Subcutaneous abdominal adipose tissue (tissue), 5 donors: ENCODE measurements around the gene NFKBIB.
"Not testable (repeated sequence)": the region's sequence is repeated elsewhere in the genome, so short reads cannot be mapped to it uniquely, and the experiment has no call there.

Experiments used
- H3K27ac ChIP-seq: one replicate; pipeline ENCODE4 v1.7.0; 2013; ENCODE audit warnings: low read depth, mild to moderate bottlenecking, inconsistent platforms, low read length, moderate library complexity
- H3K27me3 ChIP-seq, 5 donors: one replicate each; pipeline ENCODE4 v1.7.0; 2013; ENCODE audit warnings: low read length in 5 of 5, inconsistent platforms in 1 of 5; ENCODE audit not compliant: control insufficient read depth in 5 of 5, insufficient read depth in 4 of 5
- H3K36me3 ChIP-seq, 5 donors: one replicate each; pipeline ENCODE4 v1.7.0; 2013; ENCODE audit warnings: low read length in 5 of 5; ENCODE audit not compliant: control insufficient read depth in 5 of 5, insufficient read depth in 5 of 5
- H3K4me1 ChIP-seq, 5 donors: one replicate each; pipeline ENCODE4 v1.7.0; 2013; ENCODE audit warnings: low read length in 5 of 5, mild to moderate bottlenecking in 3 of 5, moderate library complexity in 1 of 5; ENCODE audit not compliant: control insufficient read depth in 5 of 5, insufficient read depth in 5 of 5
- H3K4me3 ChIP-seq, 5 donors: one replicate each; pipeline ENCODE4 v1.7.0; 2013; ENCODE audit warnings: low read length in 5 of 5, low read depth in 1 of 5
- H3K9ac ChIP-seq, 5 donors: one replicate each; pipeline ENCODE4 v1.7.0; 2013; ENCODE audit warnings: low read length in 5 of 5, mild to moderate bottlenecking in 4 of 5, moderate library complexity in 3 of 5
- H3K9me3 ChIP-seq, 5 donors: one replicate each; pipeline ENCODE4 v1.7.0; 2013; ENCODE audit warnings: low read length in 5 of 5; ENCODE audit not compliant: control insufficient read depth in 5 of 5
- donor health status: healthy.
- donor health status: healthy.
- donor health status: healthy.
- donor health status: healthy.
- donor health status: healthy.

The NFKBIB gene

GRCh38 chr19:38899447-38900201 is at the start of gene NFKBIB, which contains the start of gene SIRT2:
Gene NFKBIB, plus strand, starts transcription at chr19:38899969. Its CDS starts 64 bp downstream, at chr19:38900033.
Gene SIRT2, minus strand, starts transcription at chr19:38899618. Its CDS starts 97 bp downstream, at chr19:38899521.
- Histone ChIP-seq H3K27ac (peak within 1 kb of the TSS; percentile 94), H3K36me3 (peaks cover 0 to 4% (median 2%) of the 10 kb centered on the region in 5 donors), H3K27me3 (peaks cover 0 to 4% (median 0%) of the 10 kb centered on the region in 5 donors), H3K4me1 (peaks cover 8 to 40% (median 38%) of the 10 kb centered on the region in 5 donors), H3K4me3 (peak within 1 kb of the TSS; percentile 80 to 98 (median 86)), H3K9me3 (no peaks in the 10 kb centered on the region), H3K9ac (peak within 1 kb of the TSS; percentile 82 to 94 (median 92))

DNA sequence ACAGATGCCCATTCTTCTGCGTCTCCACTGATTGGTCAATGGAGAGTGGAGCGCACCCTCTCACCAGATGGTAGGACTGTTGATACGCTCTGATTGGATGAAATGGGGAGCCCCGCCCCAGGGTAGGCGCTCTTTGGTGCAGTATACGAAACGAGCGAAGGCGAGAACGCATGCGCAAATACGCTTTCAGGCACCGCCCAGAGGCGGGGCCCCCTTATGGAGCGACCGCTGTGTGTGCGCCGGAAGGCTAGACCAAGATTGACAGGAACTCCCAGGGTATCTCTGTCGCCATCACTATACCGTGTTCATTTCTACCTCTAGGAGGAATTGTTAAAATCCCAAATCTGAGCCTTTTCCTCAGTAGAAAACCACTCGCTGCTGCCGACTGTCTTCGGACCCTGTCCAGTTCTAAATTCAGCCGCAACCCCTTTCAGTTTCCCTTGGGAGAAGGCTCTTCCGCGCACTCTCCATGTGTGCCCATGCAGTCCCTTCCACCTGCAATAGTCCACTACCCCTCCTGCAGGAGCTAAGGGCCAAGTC is 49.3 kb upstream of the NFKBIB start:
- Histone ChIP-seq H3K4me3 (peak overlapping the region; percentile 54 to 91 (median 80)), H3K27me3 (no peaks in the 10 kb centered on the region), H3K27ac (peak overlapping the region; percentile 96), H3K9me3 (no peaks in the 10 kb centered on the region), H3K36me3 (peaks cover 2 to 24% (median 22%) of the 10 kb centered on the region in 5 donors), H3K4me1 (peaks cover 16 to 44% (median 41%) of the 10 kb centered on the region in 5 donors), H3K9ac (peak overlapping the region; percentile 69 to 88 (median 80))

DNA sequence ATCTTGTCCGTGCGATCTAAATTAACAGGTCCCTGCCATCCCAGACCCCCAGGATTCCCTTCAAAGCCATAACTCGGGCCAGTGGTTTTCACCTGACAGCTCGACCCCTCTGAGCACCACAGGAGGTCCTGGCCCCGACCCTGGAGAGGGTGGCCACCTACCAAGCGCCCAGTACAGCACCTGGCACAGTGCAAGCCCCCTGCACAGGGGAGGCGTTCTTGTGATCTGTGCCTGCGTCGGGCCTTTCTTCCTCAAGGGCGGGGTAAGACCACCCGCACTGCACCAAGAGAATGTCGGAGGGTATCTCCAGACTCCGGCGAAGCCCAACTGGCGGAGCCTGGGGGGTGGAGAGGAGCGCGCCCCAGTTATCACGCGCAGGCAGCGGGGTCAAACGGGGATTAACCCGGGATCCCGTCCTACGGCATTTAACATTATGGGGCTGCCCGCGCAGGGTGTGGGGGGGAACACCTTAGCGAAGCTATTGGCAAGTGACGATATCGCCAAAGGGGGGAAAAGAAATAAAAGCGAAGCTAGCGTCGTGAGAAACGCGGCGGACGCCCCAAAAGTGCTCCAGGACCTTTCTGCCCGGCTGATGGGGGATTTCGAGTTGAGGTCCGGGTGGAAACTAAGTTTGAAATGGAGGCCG is 48.7 kb upstream of the NFKBIB start:
- H3K9ac ChIP-seq, result peak overlapping the region; percentile 69 to 88 (median 80)

DNA sequence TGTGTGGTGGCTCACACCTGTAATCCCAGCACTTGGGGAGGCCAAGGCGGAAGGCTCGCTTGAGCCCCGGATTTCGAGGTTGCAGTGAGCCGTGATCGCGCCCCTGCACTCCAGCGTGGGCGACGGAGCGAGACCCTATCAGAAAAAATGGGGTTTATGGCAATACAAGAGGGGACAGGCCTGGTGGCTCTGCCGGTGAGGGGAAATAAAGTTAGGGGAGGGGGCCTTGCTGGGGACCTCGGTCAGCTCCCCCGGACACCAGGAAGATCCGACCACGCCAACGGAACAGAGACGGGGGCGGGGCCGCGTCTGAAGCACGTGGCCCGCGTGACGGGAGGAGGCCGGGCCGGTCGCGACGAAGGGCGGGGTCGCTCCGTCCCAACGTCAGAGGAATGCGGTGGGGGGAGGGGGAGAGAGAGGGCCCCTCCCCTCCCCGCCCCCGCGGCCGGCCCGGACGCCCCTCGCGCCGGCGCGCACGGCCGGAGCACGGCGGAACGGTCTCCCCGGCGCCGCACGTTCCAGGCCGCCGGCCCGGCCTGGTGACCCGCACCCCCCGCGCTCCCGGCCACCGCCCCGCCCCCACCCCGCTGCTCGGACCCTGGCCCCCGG is 48.0 kb upstream of the NFKBIB start:
- Histone ChIP-seq H3K9me3 (no peaks in the 10 kb centered on the region), H3K27me3 (no peaks in the 10 kb centered on the region), H3K9ac (peak overlapping the region; percentile 68 to 90 (median 87)), H3K27ac (peak overlapping the region; percentile 96), H3K4me3 (peak overlapping the region; percentile 54 to 91 (median 80)), H3K4me1 (peaks cover 16 to 44% (median 40%) of the 10 kb centered on the region in 5 donors), H3K36me3 (peaks cover 0 to 11% (median 10%) of the 10 kb centered on the region in 5 donors)

More for the DNA sequence above, 48.7 kb upstream of the NFKBIB start:
- H3K36me3 ChIP-seq, result peaks cover 2 to 18% (median 17%) of the 10 kb centered on the region in 5 donors
- no peaks in the 10 kb centered on the region for H3K27me3 ChIP-seq
- H3K4me1 ChIP-seq, result peaks cover 16 to 44% (median 41%) of the 10 kb centered on the region in 5 donors
- no peaks in the 10 kb centered on the region for H3K9me3 ChIP-seq
- peak overlapping the region; percentile 96 for H3K27ac ChIP-seq
- H3K4me3 ChIP-seq, result peak overlapping the region; percentile 54 to 91 (median 80)

DNA sequence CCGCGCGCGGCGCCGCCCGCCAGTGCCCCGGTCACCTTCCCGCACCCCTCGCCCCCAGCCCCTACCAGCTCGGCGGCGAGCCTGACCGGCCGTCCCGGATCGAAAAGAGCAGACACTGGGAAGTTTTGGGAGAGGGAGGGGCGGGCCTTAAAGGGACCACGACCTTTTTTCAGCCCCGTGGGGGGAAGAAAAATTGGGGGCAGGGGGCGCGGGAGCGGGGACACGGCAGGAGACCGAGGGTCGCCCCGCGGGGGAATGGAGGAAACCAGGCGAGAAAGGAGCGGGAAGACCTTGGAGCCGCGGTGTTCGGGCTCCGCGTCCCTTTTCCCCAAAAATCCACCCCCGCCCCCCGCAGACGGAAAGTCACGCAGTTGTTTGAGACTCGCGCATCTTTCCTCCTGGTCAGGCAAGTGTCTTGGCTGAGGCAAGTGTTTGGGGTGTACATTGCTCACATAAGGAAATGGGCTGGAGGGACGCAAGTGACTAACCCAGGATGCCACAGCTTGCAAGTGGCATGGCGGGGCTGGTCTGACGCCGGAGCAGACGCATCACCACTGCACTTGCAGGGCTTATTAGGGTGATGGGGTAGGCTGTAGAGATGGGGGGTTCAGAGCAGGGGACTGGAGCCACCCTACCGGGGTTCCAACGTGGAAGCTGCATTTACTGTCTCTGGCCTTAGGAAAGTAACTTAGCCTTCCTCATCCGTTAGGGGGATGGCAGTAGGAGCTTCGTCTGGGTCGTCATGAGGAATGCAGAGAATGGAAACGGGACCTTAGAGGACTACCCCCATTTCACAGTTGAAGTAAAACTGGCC is 47.3 kb upstream of the NFKBIB start:
- H3K4me1 ChIP-seq, result peaks cover 14 to 38% (median 36%) of the 10 kb centered on the region in 5 donors
- peak overlapping the region; percentile 70 to 89 (median 79) for H3K4me3 ChIP-seq
- peak overlapping the region in 4 of 5 donors; percentile 83 to 90 (median 88) for H3K9ac ChIP-seq
- H3K27me3 ChIP-seq, result no peaks in the 10 kb centered on the region
- peaks cover 0 to 4% (median 3%) of the 10 kb centered on the region in 5 donors for H3K36me3 ChIP-seq
- H3K9me3 ChIP-seq, result no peaks in the 10 kb centered on the region
- peak overlapping the region; percentile 93 for H3K27ac ChIP-seq

DNA sequence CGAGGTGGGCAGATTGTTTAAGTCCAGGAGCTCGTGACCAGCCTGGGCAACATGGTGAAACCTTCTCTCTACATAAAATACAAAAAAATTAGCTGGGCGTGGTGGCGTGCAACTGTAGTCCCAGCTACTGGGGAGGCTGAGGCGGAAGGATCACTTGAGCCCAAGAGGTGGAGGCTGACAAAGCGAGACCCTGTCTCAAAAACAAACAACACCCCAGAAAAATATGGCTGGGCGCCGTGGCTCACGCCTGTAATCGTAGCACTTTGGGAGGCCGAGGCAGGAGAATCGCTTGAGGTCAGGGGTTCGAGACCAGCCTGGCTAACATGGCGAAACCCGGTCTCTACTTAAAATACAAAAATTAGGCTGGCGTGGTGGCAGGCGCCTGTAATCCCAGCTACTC is 46.6 kb upstream of the NFKBIB start:
- Histone ChIP-seq H3K27me3 (no peaks in the 10 kb centered on the region), H3K9me3 (no peaks in the 10 kb centered on the region), H3K9ac (peak overlapping the region in 1 of 5 donors; percentile 90), H3K4me3 (peak overlapping the region in 2 of 5 donors; percentile 80 to 89), H3K36me3 (no peaks in the 10 kb centered on the region), H3K4me1 (peaks cover 12 to 33% (median 30%) of the 10 kb centered on the region in 5 donors), H3K27ac (peak overlapping the region; percentile 93)

- not testable (repeated sequence) for H3K9ac ChIP-seq, H3K36me3 ChIP-seq, H3K27me3 ChIP-seq, H3K9me3 ChIP-seq, H3K27ac ChIP-seq, H3K4me3 ChIP-seq
- H3K4me1 ChIP-seq, result peaks cover 9 to 25% (median 22%) of the 10 kb centered on the region in 5 donors
Measured at GRCh38 chr19:38854961-38855360, 44.8 kb upstream of the NFKBIB start.

- not testable (repeated sequence) for H3K4me3 ChIP-seq, H3K9ac ChIP-seq, H3K36me3 ChIP-seq, H3K27me3 ChIP-seq, H3K9me3 ChIP-seq, H3K27ac ChIP-seq
- peaks cover 3 to 25% (median 20%) of the 10 kb centered on the region in 5 donors for H3K4me1 ChIP-seq
Measured at GRCh38 chr19:38855751-38856150, 44.0 kb upstream of the NFKBIB start.

- Histone ChIP-seq H3K4me1 (peaks cover 3 to 19% (median 12%) of the 10 kb centered on the region in 5 donors), H3K27me3 (no peaks in the 10 kb centered on the region), H3K9ac (no peak overlapping the region), H3K4me3 (no peak overlapping the region), H3K27ac (no peak overlapping the region), H3K36me3 (no peaks in the 10 kb centered on the region), H3K9me3 (no peaks in the 10 kb centered on the region)
Measured at GRCh38 chr19:38856813-38857212, 43.0 kb upstream of the NFKBIB start.
